GM23338 (cell line): ENCODE data around the gene TAC3. TPM values are rescaled to one million over a fixed set of nuclear protein-coding genes. Genes with fewer than 3 reads are reported as not detected.

Experiments used
- ATAC-seq: fragments of 200-7000 bp; cut with Tn5 transposase; 3 replicates; pipeline ENCODE4 v1.9.1; 2020
- DNase-seq: peaks from one replicate; pipeline ENCODE4 v3.0.0-alpha.2; 2015; ENCODE audit warnings: low spot score
- H2AFZ ChIP-seq: fragments of 200-600 bp; sonication (generic); 2 replicates; pipeline ENCODE4 v1.8.0; 2016; ENCODE audit warnings: antibody characterized with exemption, mild to moderate bottlenecking, moderate library complexity
- H3F3A ChIP-seq: fragments of 200-600 bp; sonication (generic); replicated peaks from 2 replicates; pipeline ENCODE4 v1.8.0; 2017; ENCODE audit warnings: antibody characterized with exemption, mixed run types, low read depth
- H3K27ac ChIP-seq: fragments of 200-600 bp; sonication (generic); 2 replicates; pipeline ENCODE4 v1.6.1; 2016; ENCODE audit warnings: low read depth
- H3K27me3 ChIP-seq: fragments of 200-600 bp; sonication (generic); 2 replicates; pipeline ENCODE4 v1.8.0; 2016; ENCODE audit warnings: mild to moderate bottlenecking, mixed run types, moderate library complexity; ENCODE audit not compliant: insufficient read depth
- H3K36me3 ChIP-seq: fragments of 200-600 bp; sonication (generic); 2 replicates; pipeline ENCODE4 v1.8.0; 2016; ENCODE audit warnings: mild to moderate bottlenecking; ENCODE audit not compliant: insufficient read depth
- H3K4me1 ChIP-seq: fragments of 200-600 bp; sonication (generic); 2 replicates; pipeline ENCODE4 v1.8.0; 2016; ENCODE audit warnings: mild to moderate bottlenecking, moderate library complexity; ENCODE audit not compliant: insufficient read depth
- H3K4me2 ChIP-seq: fragments of 200-600 bp; sonication (generic); 2 replicates; pipeline ENCODE4 v1.7.1; 2017; ENCODE audit warnings: mixed run types
- H3K4me3 ChIP-seq: fragments of 200-600 bp; sonication (generic); 2 replicates; pipeline ENCODE4 v1.6.1; 2016; ENCODE audit warnings: mixed run types
- H3K79me2 ChIP-seq: fragments of 200-600 bp; sonication (generic); replicated peaks from 2 replicates; pipeline ENCODE4 v1.8.0; 2017; ENCODE audit warnings: mild to moderate bottlenecking; ENCODE audit not compliant: insufficient read depth
- H3K9me2 ChIP-seq: fragments of 200-600 bp; sonication (generic); 2 replicates; pipeline ENCODE4 v1.8.0; 2017; ENCODE audit not compliant: insufficient read depth
- H4K20me1 ChIP-seq: fragments of 200-600 bp; sonication (generic); replicated peaks from 2 replicates; pipeline ENCODE4 v1.8.0; 2017; ENCODE audit warnings: mild to moderate bottlenecking; ENCODE audit not compliant: insufficient read depth
- H3K27ac Mint-ChIP-seq: 2 replicates; pipeline ENCODE4 v1.8.0; 2020; ENCODE audit warnings: inconsistent platforms, mild to moderate bottlenecking, moderate library complexity, mixed read lengths
- H3K27me3 Mint-ChIP-seq: 3 replicates; pipeline ENCODE4 v1.8.0; 2022; ENCODE audit warnings: low read depth, mild to moderate bottlenecking, moderate library complexity, mixed read lengths, inconsistent platforms; ENCODE audit not compliant: insufficient read depth, poor library complexity
- H3K36me3 Mint-ChIP-seq: 3 replicates; pipeline ENCODE4 v1.8.0; 2021; ENCODE audit warnings: low read depth, mild to moderate bottlenecking, inconsistent platforms, moderate library complexity, mixed read lengths
- H3K4me1 Mint-ChIP-seq: 3 replicates; pipeline ENCODE4 v1.8.0; 2020; ENCODE audit warnings: mild to moderate bottlenecking, inconsistent platforms, mixed read lengths
- H3K4me3 Mint-ChIP-seq: 3 replicates; pipeline ENCODE4 v1.8.0; 2021; ENCODE audit warnings: moderate library complexity, mild to moderate bottlenecking, inconsistent platforms, mixed read lengths
- H3K9me3 Mint-ChIP-seq: 3 replicates; pipeline ENCODE4 v1.8.0; 2020; ENCODE audit warnings: moderate library complexity, mild to moderate bottlenecking, inconsistent platforms, mixed read lengths
- ETS1 ChIP-seq: IDR thresholded peaks from 2 replicates; pipeline ENCODE4 v1.6.1; 2016; ENCODE audit warnings: antibody characterized with exemption
- JUNB ChIP-seq: IDR thresholded peaks from one replicate; pipeline ENCODE4 v1.6.1; 2016; ENCODE audit warnings: antibody characterized with exemption; ENCODE audit not compliant: unreplicated experiment
- NANOG ChIP-seq: IDR thresholded peaks from 2 replicates; pipeline ENCODE4 v1.6.1; 2016; ENCODE audit warnings: antibody characterized with exemption, borderline replicate concordance
- REST ChIP-seq: IDR thresholded peaks from one replicate; pipeline ENCODE4 v1.6.1; 2018; ENCODE audit warnings: antibody characterized with exemption; ENCODE audit not compliant: unreplicated experiment
- ZNF114 ChIP-seq: fragments of 250-450 bp; sonication (Bioruptor Pico); IDR thresholded peaks from 2 replicates; pipeline ENCODE4 v1.5.0; 2020; ENCODE audit warnings: mild to moderate bottlenecking, moderate library complexity
- ZNF462 ChIP-seq: fragments of 250-450 bp; sonication (Bioruptor Pico); IDR thresholded peaks from 2 replicates; pipeline ENCODE4 v1.5.0; 2020; ENCODE audit warnings: mild to moderate bottlenecking, moderate library complexity
- polyA plus RNA-seq: library from polyadenylated mRNA; unstranded; fragments of >200 nt; fragmentation: Nextera tagmentation; extraction: Ambion mirVana; gene quantifications from 2 replicates; pipeline ENCODE4 v1.2.1, GENCODE V29; 2016
- total RNA-seq: library from RNA; depleted of rRNA; stranded (reverse); fragments of >200 nt; shearing (Covaris generic); gene quantifications from 2 replicates; pipeline ENCODE4 v1.2.3, GENCODE V29; 2014
- TF ChIP-seq, protein P1 (sequence below), 2 experiments: fragments of 200-600 bp in 1 of 2; sonication (generic) in 1 of 2; conservative IDR thresholded peaks; 2 replicates each; pipeline versions ENCODE4 v1.5.1 to v1.6.1; 2016 to 2017; ENCODE audit warnings: antibody characterized with exemption in 2 of 2, low read depth in 2 of 2, mild to moderate bottlenecking in 2 of 2, moderate library complexity in 1 of 2

Gene TAC3
- total and polyA plus RNA-seq, 2 experiments from 2014 or later = 11.9 to 35.1 TPM

- ATAC-seq (peak; percentile 20; the same call in 2 of the 3 replicates), DNase-seq (no peak)
- Mint-ChIP-seq H3K27me3 (peaks cover 14% of the 10 kb centered on the region), H3K4me3 (no peak overlapping the region), H3K9me3 (no peaks in the 10 kb centered on the region), H3K27ac (no peak overlapping the region), H3K36me3 (no peaks in the 10 kb centered on the region; the same call in 2 of the 3 replicates), H3K4me1 (peaks cover 29% of the 10 kb centered on the region)
- TF ChIP-seq JUNB (no peak), ZNF462 (CRISPR knock-in tag) (no peak), REST (no peak), NANOG (no peak), ZNF114 (CRISPR knock-in tag) (no peak), ETS1 (no peak)
- TF ChIP-seq, protein P1, sequence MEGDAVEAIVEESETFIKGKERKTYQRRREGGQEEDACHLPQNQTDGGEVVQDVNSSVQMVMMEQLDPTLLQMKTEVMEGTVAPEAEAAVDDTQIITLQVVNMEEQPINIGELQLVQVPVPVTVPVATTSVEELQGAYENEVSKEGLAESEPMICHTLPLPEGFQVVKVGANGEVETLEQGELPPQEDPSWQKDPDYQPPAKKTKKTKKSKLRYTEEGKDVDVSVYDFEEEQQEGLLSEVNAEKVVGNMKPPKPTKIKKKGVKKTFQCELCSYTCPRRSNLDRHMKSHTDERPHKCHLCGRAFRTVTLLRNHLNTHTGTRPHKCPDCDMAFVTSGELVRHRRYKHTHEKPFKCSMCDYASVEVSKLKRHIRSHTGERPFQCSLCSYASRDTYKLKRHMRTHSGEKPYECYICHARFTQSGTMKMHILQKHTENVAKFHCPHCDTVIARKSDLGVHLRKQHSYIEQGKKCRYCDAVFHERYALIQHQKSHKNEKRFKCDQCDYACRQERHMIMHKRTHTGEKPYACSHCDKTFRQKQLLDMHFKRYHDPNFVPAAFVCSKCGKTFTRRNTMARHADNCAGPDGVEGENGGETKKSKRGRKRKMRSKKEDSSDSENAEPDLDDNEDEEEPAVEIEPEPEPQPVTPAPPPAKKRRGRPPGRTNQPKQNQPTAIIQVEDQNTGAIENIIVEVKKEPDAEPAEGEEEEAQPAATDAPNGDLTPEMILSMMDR (conservative IDR thresholded peaks at IDR 0.05; ENCODE audit: low read depth in 2 of 2) = no peak
- H3K27ac ChIP-seq = no peak overlapping the region
- H2AFZ ChIP-seq = peak overlapping the region; percentile 83
- no peaks in the 10 kb centered on the region for H4K20me1 ChIP-seq
- H3K4me2 ChIP-seq = peak overlapping the region; percentile 48; the same call in 1 of the 2 replicates
- no peak overlapping the region for H3K4me3 ChIP-seq
- peaks cover 9% of the 10 kb centered on the region; the same call in 1 of the 2 replicates for H3K4me1 ChIP-seq
- H3K27me3 ChIP-seq = no peaks in the 10 kb centered on the region
- no peaks in the 10 kb centered on the region for H3K36me3 ChIP-seq
- H3K79me2 ChIP-seq = no peaks in the 10 kb centered on the region
- H3F3A ChIP-seq = no peaks in the 10 kb centered on the region
- H3K9me2 ChIP-seq = no peaks in the 10 kb centered on the region
These were observed 10.9 kb upstream of the TAC3 start for GRCh38 chr12:57027011-57027804.
